ENCODE data around the gene EIF6. TPM values are rescaled to one million over a fixed set of nuclear protein-coding genes. Genes with fewer than 3 reads are reported as not detected.

The EIF6 gene
- total RNA-seq, 4 donors from 2014 or later: 34.2 to 48.3 (median 47.4) TPM

DNA sequence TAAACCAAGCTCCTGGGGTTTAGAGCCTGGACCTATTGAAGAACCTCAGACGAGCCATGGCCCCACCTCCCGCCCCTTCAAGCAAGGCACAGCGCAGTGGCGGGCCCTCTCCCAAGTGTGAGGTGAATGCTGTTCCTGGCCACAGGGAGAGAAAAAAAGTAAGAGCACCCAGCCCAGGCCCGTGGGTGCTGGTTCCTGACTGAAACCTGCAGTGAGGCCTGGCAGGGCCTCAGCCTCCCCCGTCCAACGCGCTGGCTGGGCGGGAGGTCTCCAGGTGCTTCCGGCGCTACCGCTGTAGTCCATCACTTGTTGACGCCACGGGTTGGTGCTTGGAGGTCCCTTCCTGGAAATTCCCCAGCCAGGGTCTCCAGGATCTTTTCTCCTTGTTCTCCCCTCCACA, 13.2 kb upstream of the EIF6 start:
- Histone ChIP-seq H3K4me3 (no peak overlapping the region), H3K27me3 (peaks cover 10 to 27% (median 22%) of the 10 kb centered on the region in 3 donors), H3K36me3 (peaks cover 0 to 6% of the 10 kb centered on the region in 2 donors), H3K9me3 (no peaks in the 10 kb centered on the region), H3K4me1 (no peaks in the 10 kb centered on the region), H3K27ac (no peak overlapping the region)
- ATAC-seq: no peak
- intact Hi-C loops (cut with DNase I; ENCODE audit: low total_unique reads) (no loop called here), in situ Hi-C loops (cut with MboI; ENCODE audit: low sequenced_read_pairs in 4 of 4) (no loop called here)
- TF ChIP-seq, protein P1, sequence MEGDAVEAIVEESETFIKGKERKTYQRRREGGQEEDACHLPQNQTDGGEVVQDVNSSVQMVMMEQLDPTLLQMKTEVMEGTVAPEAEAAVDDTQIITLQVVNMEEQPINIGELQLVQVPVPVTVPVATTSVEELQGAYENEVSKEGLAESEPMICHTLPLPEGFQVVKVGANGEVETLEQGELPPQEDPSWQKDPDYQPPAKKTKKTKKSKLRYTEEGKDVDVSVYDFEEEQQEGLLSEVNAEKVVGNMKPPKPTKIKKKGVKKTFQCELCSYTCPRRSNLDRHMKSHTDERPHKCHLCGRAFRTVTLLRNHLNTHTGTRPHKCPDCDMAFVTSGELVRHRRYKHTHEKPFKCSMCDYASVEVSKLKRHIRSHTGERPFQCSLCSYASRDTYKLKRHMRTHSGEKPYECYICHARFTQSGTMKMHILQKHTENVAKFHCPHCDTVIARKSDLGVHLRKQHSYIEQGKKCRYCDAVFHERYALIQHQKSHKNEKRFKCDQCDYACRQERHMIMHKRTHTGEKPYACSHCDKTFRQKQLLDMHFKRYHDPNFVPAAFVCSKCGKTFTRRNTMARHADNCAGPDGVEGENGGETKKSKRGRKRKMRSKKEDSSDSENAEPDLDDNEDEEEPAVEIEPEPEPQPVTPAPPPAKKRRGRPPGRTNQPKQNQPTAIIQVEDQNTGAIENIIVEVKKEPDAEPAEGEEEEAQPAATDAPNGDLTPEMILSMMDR (IDR thresholded peaks at IDR 0.05 in 4 of 5, conservative IDR thresholded peaks at IDR 0.05 in 1 of 5): no peak
- no peak for TF ChIP-seq POLR2A (IDR thresholded peaks at IDR 0.05)
- no peak for DNase-seq

- DNase-seq: no peak
- Histone ChIP-seq H3K4me3 (no peak overlapping the region), H3K36me3 (peaks cover 0 to 6% of the 10 kb centered on the region in 2 donors), H3K9me3 (no peaks in the 10 kb centered on the region), H3K4me1 (no peaks in the 10 kb centered on the region), H3K27me3 (peaks cover 16 to 27% (median 22%) of the 10 kb centered on the region in 3 donors), H3K27ac (no peak overlapping the region)
- ATAC-seq: no peak
- TF ChIP-seq POLR2A (IDR thresholded peaks at IDR 0.05): no peak
- TF ChIP-seq, protein P1 (IDR thresholded peaks at IDR 0.05 in 4 of 5, conservative IDR thresholded peaks at IDR 0.05 in 1 of 5): no peak
- intact Hi-C loops (cut with DNase I; ENCODE audit: low total_unique reads): no loop called here
- in situ Hi-C loops (cut with MboI; ENCODE audit: low sequenced_read_pairs in 4 of 4): no loop called here
Measured at GRCh38 chr20:35297155-35297554, 12.6 kb upstream of the EIF6 start.

GRCh38 chr20:35296101-35296554, 11.6 kb upstream of the EIF6 start:
- H3K9me3 ChIP-seq: no peaks in the 10 kb centered on the region
- in situ Hi-C loops (cut with MboI; ENCODE audit: low sequenced_read_pairs in 4 of 4) (no loop called here), intact Hi-C loops (cut with DNase I; ENCODE audit: low total_unique reads) (no loop called here)
- no peaks in the 10 kb centered on the region for H3K4me1 ChIP-seq
- no peak overlapping the region for H3K27ac ChIP-seq
- H3K36me3 ChIP-seq: no peaks in the 10 kb centered on the region
- H3K4me3 ChIP-seq: no peak overlapping the region
- ATAC-seq (no peak), DNase-seq (no peak)
- TF ChIP-seq, protein P1 (IDR thresholded peaks at IDR 0.05 in 4 of 5, conservative IDR thresholded peaks at IDR 0.05 in 1 of 5): no peak
- TF ChIP-seq POLR2A (IDR thresholded peaks at IDR 0.05): no peak
- H3K27me3 ChIP-seq: peaks cover 17 to 27% (median 22%) of the 10 kb centered on the region in 3 donors

DNA sequence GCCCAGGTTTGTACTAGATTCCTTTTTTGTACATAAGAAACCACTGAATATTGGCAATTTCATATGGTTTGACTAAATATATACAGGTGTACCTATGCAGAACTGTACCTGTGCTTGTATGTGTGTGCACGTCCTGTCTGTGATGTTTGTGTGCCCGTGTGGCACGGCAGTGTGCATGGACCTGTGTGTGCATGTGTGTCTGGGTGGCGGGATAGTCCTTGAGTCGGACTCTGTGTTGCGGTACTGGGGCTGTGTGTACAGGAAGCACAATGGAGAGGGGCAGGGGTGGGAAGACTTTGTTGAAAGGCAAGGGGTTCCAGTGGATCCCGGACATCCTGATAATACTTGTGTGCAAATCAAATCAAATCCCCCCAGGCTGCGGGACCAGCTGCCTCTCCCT, 11.1 kb upstream of the EIF6 start:
- no peak overlapping the region for H3K27ac ChIP-seq
- ATAC-seq (no peak), DNase-seq (no peak)
- H3K4me1 ChIP-seq: no peaks in the 10 kb centered on the region
- intact Hi-C loops (cut with DNase I; ENCODE audit: low total_unique reads) (no loop called here), in situ Hi-C loops (cut with MboI; ENCODE audit: low sequenced_read_pairs in 4 of 4) (no loop called here)
- H3K4me3 ChIP-seq: no peak overlapping the region
- TF ChIP-seq, protein P1 (IDR thresholded peaks at IDR 0.05 in 4 of 5, conservative IDR thresholded peaks at IDR 0.05 in 1 of 5): no peak
- no peak for TF ChIP-seq POLR2A (IDR thresholded peaks at IDR 0.05)
- no peaks in the 10 kb centered on the region for H3K36me3 ChIP-seq
- no peaks in the 10 kb centered on the region for H3K9me3 ChIP-seq
- H3K27me3 ChIP-seq: peaks cover 17 to 27% (median 22%) of the 10 kb centered on the region in 3 donors

DNA sequence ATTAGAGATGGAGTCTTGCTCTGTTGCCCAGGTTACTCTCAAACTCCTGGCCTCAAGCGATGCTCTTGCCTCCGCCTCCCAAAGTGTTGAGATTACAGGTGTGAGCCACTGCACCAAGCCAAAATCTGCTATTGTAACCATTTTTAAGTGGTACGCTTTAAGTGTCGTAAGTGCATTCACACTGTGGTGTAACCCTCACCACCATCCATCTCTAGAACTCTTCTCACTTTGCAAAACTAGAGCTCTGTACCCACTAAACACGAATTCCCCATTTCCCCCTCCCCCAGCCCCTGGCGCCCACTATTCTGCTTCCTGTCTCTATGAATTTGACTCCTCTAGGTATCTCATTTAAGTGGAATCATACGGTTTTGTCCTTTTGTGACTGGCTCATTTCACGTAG, 10.5 kb upstream of the EIF6 start:
- TF ChIP-seq, protein P1 (IDR thresholded peaks at IDR 0.05 in 4 of 5, conservative IDR thresholded peaks at IDR 0.05 in 1 of 5): no peak
- TF ChIP-seq POLR2A (IDR thresholded peaks at IDR 0.05): no peak
- Histone ChIP-seq H3K9me3 (no peaks in the 10 kb centered on the region), H3K27ac (no peak overlapping the region), H3K4me3 (no peak overlapping the region), H3K4me1 (no peaks in the 10 kb centered on the region), H3K27me3 (peaks cover 17 to 27% (median 22%) of the 10 kb centered on the region in 3 donors), H3K36me3 (no peaks in the 10 kb centered on the region)
- ATAC-seq: no peak
- no peak for DNase-seq
- intact Hi-C loops (cut with DNase I; ENCODE audit: low total_unique reads): no loop called here
- in situ Hi-C loops (cut with MboI; ENCODE audit: low sequenced_read_pairs in 4 of 4): no loop called here
